HT1080 (cell line): ENCODE data around the gene CTU2. TPM values are rescaled to one million over a fixed set of nuclear protein-coding genes. Genes with fewer than 3 reads are reported as not detected.
A peak's percentile ranks its signal among the peaks of the same experiment; 100 is the strongest.

Experiments
- DNase-seq: peaks from one replicate; pipeline ENCODE4 v3.0.0-alpha.2; 2015; ENCODE audit warnings: low read depth
- total RNA-seq: library from RNA; depleted of rRNA; stranded (reverse); fragments of >200 nt; shearing (Covaris generic); gene quantifications from 2 replicates; pipeline ENCODE4 v1.2.3, GENCODE V29; 2014

CTU2 gene
- total RNA-seq, 1 experiment from 2014 or later: 31.0 TPM

- no peak for DNase-seq
Measured at GRCh38 chr16:88696441-88696840, 9.9 kb upstream of the CTU2 start.

GRCh38 chr16:88697116-88697830, 9.0 kb upstream of the CTU2 start:
- no peak for DNase-seq

- DNase-seq: no peak
Measured at GRCh38 chr16:88697831-88698615, 8.3 kb upstream of the CTU2 start.

GRCh38 chr16:88698646-88699045, 7.7 kb upstream of the CTU2 start:
- DNase-seq: no peak

GRCh38 chr16:88699180-88699579, 7.1 kb upstream of the CTU2 start:
- no peak for DNase-seq

- DNase-seq: no peak
Measured at GRCh38 chr16:88700322-88700635, 6.0 kb upstream of the CTU2 start.

- peak; percentile 97 for DNase-seq
Measured at GRCh38 chr16:88700636-88701482, 5.4 kb upstream of the CTU2 start.

GRCh38 chr16:88701581-88702370, 4.5 kb upstream of the CTU2 start:
- no peak for DNase-seq

GRCh38 chr16:88702371-88703210, 3.7 kb upstream of the CTU2 start:
- no peak for DNase-seq

- no peak for DNase-seq
Measured at GRCh38 chr16:88703486-88704309, 2.6 kb upstream of the CTU2 start.

- no peak for DNase-seq
Measured at GRCh38 chr16:88705076-88705684, 1.1 kb upstream of the CTU2 start.

- no peak for DNase-seq
Measured at GRCh38 chr16:88705801-88706228, 488 bp upstream of the CTU2 start.

- no peak for DNase-seq
Measured at GRCh38 chr16:88706965-88707826, 893 bp downstream of the CTU2 start.

- DNase-seq: no peak
Measured at GRCh38 chr16:88710556-88710955, 4.3 kb downstream of the CTU2 start.

GRCh38 chr16:88711750-88712340, 5.5 kb downstream of the CTU2 start:
- no peak for DNase-seq

- no peak for DNase-seq
Measured at GRCh38 chr16:88712362-88712979, 6.2 kb downstream of the CTU2 start.

GRCh38 chr16:88713054-88713453, 6.8 kb downstream of the CTU2 start:
- DNase-seq: no peak
